GM19328 (cell line): ENCODE data around the gene LIMS4.
"Not testable (repeated sequence)": the region's sequence is repeated elsewhere in the genome, so short reads cannot be mapped to it uniquely, and the experiment has no call there.

Source experiments
- ATAC-seq: cut with Tn5 transposase; IDR thresholded peaks from one replicate; pipeline ENCODE4 v1.9.1; 2021; ENCODE audit warnings: mild to moderate bottlenecking, moderate library complexity; ENCODE audit not compliant: unreplicated experiment

Gene LIMS4

DNA sequence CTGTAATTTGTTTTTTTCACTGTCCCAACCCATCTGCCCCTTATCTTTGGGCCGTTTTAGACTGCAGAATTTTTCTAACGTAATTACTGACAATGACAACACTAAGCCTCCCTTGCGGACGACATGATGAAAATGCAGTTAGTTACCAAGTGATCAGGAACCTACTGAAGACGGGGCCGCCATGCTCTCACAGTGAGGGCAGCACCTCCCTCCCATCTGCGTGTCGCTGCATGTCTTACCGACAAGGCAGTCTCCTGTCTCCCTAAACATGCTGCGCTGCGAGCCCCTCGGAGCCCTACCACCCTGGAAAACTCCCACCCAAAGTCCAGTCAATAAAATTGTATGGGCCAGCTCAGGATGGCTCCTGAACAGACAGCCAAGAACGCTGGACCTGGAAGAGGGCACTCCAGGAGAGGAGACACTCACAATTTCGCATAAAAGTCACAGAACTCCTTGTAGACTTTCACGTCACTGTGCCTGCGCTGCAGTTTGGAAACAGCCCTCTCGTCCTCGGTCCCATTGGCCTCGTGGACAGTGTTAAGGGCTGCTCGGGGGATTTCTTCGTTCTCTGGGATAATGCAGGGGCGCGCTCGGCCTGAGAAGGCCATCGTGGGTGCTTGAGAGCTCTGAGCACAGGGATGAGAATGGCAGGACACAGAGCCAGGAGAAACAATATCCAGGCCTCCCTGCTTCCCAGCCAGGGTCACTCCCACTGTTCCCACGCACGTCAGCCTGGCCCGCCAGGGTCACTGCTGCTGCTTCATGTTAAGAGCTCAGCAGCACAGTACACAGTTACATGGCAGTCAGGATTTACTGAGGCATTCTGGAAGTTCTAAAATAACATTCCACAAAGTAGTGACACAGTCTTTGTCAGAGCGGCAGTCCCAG lies at the start of gene LIMS4:
LIMS4 (minus strand) TSS at position 646 of the 888 bp plus-strand sequence; CDS start at position 608, 38 bp downstream.
- ATAC-seq = not testable (repeated sequence)

DNA sequence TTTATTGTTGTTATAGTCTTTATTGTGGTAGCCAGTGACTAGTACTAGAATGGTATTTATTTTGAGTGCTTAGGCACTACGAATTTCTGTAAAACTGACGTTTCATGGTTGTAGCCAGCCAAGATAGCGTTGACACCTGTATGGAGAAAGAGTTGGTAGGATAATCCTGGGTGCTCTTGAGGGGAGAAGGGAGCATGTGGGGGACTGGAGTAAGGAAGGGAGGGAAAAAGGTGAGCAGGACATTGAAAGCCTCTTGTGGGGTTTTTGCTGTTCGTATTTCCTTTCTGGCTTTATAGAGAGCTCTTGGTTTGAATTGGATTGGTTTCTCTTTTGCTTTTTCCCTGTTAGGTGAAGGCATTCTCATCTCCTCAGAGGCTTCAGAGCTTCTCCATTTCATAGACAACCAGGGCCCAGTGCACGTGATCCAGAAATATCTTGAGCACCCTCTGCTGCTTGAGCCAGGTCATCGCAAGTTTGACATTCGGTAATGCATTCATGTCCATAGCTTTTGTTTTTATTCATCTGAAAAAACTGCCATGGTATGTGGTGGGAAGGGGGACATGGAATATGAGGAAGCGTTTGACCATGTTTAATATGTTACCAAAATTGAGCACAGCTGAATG lies 27.2 kb upstream of the LIMS4 start:
- ATAC-seq = not testable (repeated sequence)

GRCh38 chr2:110496027-110496426 lies 23.4 kb upstream of the LIMS4 start:
- ATAC-seq = not testable (repeated sequence)

DNA sequence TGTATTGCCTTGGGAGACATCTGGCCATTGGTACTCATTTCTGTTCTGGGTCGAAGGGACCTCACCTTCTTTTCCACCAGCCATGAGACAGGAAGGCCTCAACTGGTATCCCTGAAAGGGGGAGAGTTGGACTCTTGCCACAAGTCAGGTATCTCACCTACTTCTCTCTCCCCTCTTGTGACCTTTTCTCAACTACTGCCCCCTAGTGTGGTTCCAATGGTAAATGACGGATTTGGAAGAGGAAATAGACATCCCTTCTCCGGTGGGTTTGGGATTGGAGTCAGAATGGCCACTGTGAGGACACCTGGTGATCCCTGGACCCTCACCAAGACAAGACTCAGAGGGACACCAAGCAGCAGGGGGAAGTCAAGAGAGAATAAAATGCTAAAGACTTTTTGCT lies 21.9 kb upstream of the LIMS4 start:
- not testable (repeated sequence) for ATAC-seq

- not testable (repeated sequence) for ATAC-seq
These were observed 16.4 kb upstream of the LIMS4 start for GRCh38 chr2:110488991-110489390.

- not testable (repeated sequence) for ATAC-seq
These were observed 10.1 kb upstream of the LIMS4 start for GRCh38 chr2:110482697-110483096.

DNA sequence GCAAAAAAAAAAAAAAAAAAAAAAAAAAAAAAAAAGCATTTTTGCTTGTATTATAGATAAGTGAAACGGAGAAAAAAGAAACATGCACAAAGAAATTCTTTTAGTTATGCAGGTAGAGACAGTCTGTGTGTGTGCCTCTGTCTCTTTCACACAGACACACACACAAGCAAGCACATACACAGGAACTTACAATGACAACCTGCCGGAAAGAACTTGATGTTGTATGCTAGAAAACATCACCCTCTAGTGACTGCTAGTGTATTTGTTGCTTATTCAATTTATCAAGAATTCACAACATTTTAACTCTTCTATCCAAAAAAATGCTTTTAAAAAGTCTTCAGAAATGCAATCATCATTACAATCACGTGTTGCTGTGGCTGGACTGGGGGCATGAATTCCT lies 8.6 kb upstream of the LIMS4 start:
- not testable (repeated sequence) for ATAC-seq

GRCh38 chr2:110480084-110480483 lies 7.5 kb upstream of the LIMS4 start:
- not testable (repeated sequence) for ATAC-seq

GRCh38 chr2:110477370-110477769 lies 4.8 kb upstream of the LIMS4 start:
- not testable (repeated sequence) for ATAC-seq

DNA sequence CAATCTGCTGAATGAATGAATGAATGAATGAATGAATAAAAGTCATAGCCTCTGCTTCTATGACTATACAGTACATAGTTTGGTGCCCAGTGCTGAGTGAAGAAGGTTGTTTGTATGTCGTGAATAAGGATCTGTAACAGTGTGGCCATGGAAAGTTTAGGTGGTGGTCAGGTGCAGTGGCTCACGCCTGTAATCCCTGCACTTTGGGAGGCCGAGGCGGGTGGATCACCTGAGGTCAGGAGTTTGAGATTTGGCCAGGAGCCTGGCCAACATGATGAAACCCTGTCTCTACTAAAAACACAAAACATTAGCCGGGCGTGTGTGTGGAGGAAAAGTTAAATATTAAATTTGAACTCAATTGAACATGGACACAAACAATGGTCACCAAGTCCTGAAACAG lies 4.3 kb upstream of the LIMS4 start:
- ATAC-seq = not testable (repeated sequence)

DNA sequence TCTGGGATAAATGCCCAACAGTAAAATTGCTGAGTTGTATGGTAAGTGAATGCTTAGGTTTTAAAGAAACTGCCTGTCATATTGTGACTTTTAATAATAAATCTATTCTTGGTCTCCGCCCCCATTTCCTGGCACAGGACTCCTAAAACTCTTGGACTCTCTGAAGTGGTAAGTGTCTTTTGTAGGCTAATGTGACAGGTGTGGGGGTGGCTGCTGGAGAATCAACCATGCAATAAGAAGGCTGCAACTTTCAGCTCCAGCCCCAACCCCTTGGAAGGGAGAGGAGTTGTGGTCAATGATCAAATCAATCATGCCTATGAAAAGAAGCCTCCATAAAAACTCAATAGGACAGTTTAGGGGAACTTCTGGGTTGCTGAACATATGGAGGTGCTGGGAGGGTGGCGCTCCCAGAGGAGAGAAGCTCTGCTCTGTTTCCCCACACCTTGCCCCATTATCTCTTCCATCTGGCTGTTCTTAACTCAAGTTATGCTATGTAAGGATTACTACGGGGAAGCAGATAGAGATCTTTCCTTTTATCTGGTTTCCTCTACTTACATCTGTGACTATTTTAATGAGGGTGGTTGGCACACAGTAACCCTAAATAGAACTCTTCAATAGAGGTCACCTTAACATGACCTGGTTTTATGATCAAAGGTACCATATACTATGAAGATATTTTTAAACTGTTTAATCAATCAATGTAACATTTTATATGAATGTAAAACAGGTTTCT lies 3.2 kb upstream of the LIMS4 start:
- not testable (repeated sequence) for ATAC-seq

GRCh38 chr2:110474898-110475297 lies 2.3 kb upstream of the LIMS4 start:
- peak; percentile 91 for ATAC-seq

DNA sequence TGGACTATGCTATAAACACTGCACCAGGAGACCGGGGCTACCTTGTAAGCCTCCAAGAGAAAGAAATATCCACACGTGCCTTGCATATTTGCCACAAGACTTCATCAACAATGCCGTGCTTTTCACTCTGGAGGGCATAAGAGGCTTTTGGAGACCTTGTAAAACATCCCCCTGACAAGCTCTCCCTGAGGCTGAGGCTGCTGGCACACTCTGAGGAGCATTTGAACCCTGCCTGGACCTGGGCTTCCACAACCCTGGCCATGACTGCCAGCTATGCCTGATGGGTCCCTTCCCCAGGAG lies 393 bp upstream of the LIMS4 start:
- ATAC-seq = not testable (repeated sequence)

DNA sequence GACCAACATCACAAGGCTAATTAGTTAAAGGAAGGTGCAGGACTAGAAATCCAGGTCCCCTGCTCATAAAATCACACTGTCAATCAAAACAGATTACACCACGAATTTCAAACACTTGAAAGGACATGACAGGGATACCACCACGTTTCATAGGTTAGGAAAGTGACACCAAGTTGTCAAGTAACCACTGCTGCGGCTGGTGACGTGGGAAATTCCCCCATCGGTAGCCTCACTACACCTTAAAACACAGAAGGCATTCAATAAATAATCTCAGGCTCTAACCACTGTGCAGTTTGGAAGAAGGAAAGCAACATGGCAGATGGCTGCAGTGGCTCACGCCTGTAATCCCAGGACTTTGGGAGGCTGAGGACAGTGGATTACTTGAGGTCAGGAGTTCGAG lies 3.7 kb downstream of the LIMS4 start:
- ATAC-seq = not testable (repeated sequence)

GRCh38 chr2:110465312-110465711 lies 7.3 kb downstream of the LIMS4 start:
- peak; percentile 73 for ATAC-seq

DNA sequence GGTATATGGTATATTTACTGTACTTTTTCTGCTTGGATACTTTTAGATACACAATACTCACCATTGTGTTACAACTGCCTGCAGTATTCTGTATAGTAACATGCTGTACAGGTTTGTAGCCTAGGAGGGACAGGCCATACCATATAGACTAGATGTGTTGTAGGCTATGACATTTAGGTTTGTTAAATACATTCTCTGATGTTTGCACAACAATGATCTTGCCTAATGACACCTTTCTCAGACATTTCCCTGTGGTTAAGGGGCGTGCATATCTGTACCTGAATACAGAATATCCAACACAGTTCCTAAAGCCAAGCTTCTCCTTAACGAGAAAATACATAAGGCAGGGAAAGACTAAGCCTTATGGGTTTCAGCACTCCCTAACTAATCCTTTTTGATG lies 10.2 kb downstream of the LIMS4 start:
- not testable (repeated sequence) for ATAC-seq

DNA sequence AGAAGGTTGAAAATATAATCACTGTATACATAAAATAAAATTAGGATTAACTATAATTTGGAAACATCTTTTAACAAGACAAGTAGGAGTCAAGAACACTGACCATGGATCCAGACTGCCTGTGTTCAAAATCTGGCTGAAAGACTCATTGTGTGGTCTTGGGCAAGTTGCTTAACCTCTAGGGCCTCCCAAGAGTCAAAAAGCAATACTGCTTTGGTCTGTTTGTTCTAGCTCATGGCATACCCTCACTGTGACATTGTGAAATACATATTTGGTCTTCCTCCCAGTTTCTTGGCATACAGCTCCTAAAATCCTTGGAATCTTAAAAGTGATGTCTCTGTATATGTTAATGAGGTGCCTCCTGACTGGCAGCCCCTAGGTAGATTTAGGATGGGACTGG lies 12.3 kb downstream of the LIMS4 start:
- not testable (repeated sequence) for ATAC-seq

- ATAC-seq = not testable (repeated sequence)
These were observed 15.4 kb downstream of the LIMS4 start for GRCh38 chr2:110457214-110457590.

- not testable (repeated sequence) for ATAC-seq
These were observed 16.1 kb downstream of the LIMS4 start for GRCh38 chr2:110456291-110457213.

DNA sequence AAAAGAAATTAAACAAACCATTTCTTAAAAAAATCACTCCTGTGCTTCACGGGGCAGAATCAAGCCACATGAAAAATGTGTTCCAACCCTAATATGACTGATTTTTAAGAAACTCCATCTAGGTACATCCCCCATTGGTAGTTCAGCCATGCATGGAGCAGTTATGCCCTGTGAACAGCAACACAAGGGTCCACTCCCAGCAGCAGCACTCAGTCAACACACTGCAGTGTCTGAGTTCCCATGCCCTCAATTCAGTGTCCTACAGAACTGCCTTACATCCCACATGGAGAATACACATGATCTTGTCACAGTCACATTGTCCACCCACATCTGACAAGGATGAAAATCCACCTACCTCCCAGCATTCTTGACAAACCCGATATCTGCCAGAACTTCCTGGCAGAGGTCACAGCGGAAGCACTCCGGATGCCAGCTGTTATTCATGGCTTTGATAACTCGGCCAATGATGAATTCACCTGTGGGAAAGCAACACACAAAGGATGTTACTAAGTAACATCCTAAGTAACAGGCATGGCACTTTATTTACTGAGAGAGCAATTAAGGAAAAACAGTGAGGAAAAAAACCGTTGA lies 17.4 kb downstream of the LIMS4 start:
- not testable (repeated sequence) for ATAC-seq
